GM18517 (cell line): ENCODE measurements around the gene COL8A1.
"Not testable (repeated sequence)": the region's sequence is repeated elsewhere in the genome, so short reads cannot be mapped to it uniquely, and the experiment has no call there.

Experiments used
- ATAC-seq: cut with Tn5 transposase; IDR thresholded peaks from one replicate; pipeline ENCODE4 v1.9.1; 2021; ENCODE audit warnings: mild to moderate bottlenecking, moderate library complexity; ENCODE audit not compliant: unreplicated experiment

Gene COL8A1

GRCh38 chr3:99702953-99703943 is 64.9 kb downstream of the COL8A1 start:
- no peak for ATAC-seq

GRCh38 chr3:99704417-99704816 is 66.0 kb downstream of the COL8A1 start:
- ATAC-seq = no peak

GRCh38 chr3:99706410-99706809 is 68.0 kb downstream of the COL8A1 start:
- ATAC-seq = no peak

- ATAC-seq = no peak
Observed at GRCh38 chr3:99708207-99708745, 69.9 kb downstream of the COL8A1 start.

- no peak for ATAC-seq
Observed at GRCh38 chr3:99709686-99710085, 71.3 kb downstream of the COL8A1 start.

GRCh38 chr3:99710094-99710493 is 71.7 kb downstream of the COL8A1 start:
- ATAC-seq = no peak

GRCh38 chr3:99711351-99711750 is 73.0 kb downstream of the COL8A1 start:
- no peak for ATAC-seq

GRCh38 chr3:99712291-99712954 is 74.0 kb downstream of the COL8A1 start:
- no peak for ATAC-seq

GRCh38 chr3:99713440-99713839 is 75.0 kb downstream of the COL8A1 start:
- ATAC-seq = no peak

- no peak for ATAC-seq
Observed at GRCh38 chr3:99714146-99714545, 75.8 kb downstream of the COL8A1 start.

GRCh38 chr3:99714575-99714974 is 76.2 kb downstream of the COL8A1 start:
- ATAC-seq = no peak

GRCh38 chr3:99716463-99716995 is 78.1 kb downstream of the COL8A1 start:
- no peak for ATAC-seq

GRCh38 chr3:99720985-99721632 is 82.7 kb downstream of the COL8A1 start:
- ATAC-seq = no peak

GRCh38 chr3:99721633-99722007 is 83.2 kb downstream of the COL8A1 start:
- ATAC-seq = no peak

GRCh38 chr3:99724276-99724675 is 85.9 kb downstream of the COL8A1 start:
- ATAC-seq = no peak

- no peak for ATAC-seq
Observed at GRCh38 chr3:99730870-99731269, 92.5 kb downstream of the COL8A1 start.

GRCh38 chr3:99731499-99731898 is 93.1 kb downstream of the COL8A1 start:
- ATAC-seq = no peak

GRCh38 chr3:99740371-99740770 is 102.0 kb downstream of the COL8A1 start:
- ATAC-seq = not testable (repeated sequence)

- no peak for ATAC-seq
Observed at GRCh38 chr3:99741588-99741987, 103.2 kb downstream of the COL8A1 start.

- ATAC-seq = no peak
Observed at GRCh38 chr3:99747915-99748314, 109.5 kb downstream of the COL8A1 start.

- no peak for ATAC-seq
Observed at GRCh38 chr3:99751649-99752048, 113.3 kb downstream of the COL8A1 start.
